GM20431 (cell line): ENCODE measurements around the gene CYGB.

Experiments
- in situ Hi-C: fragments of 300-500 bp; cut with MseI, MboI; formaldehyde crosslinking; loops from one replicate; pipeline ENCODE4 v1.15.0; 2020; ENCODE audit warnings: low sequenced_read_pairs; ENCODE audit not compliant: unreplicated experiment

Gene CYGB

GRCh38 chr17:76553178-76553908 lies 15.8 kb upstream of the CYGB start:
- in situ Hi-C loops, result no loop called here

GRCh38 chr17:76551685-76552084 lies 14.2 kb upstream of the CYGB start:
- in situ Hi-C loops, result no loop called here

DNA sequence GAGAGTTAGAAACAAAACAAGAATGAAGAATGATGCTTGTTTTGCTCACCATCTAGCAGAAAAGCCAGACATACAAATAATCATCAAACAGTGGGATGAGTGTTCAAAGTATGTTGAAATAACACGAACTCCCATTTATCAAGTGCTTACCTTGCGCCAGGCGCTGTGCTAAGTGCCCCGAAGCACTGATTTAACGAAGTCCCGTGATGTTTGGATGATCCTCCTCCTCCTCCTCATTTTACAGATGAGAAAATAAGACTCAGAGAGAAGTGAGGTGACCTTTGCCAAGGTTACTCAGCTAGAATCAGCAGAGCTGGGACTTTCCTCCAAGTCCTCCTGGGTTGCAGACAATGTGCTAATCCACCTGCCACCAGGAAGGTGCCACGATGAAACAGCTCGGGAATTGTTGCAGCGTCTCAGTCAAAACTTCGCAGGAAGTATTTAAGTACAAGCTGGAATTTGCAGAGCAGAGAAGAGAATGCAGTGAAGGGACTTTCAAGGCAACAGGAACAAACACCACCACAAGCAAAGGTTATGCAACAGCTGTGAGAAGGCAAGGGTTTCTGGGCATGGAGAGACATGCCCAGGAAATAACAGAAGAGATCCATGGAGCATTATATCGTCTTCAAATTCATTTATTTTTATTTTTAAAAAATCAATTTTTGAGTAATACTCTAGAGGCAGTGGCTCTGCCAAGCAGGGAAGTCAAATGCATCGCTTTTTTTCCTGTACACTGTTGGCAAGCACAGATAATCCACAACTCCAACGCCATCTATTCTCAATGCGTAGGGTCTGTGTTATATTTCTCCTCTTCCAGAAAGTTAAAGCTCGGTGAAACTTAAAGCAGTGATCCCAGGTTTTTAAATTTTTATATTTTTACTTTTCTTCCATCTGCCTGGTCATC lies 13.5 kb upstream of the CYGB start:
- in situ Hi-C loops, result no loop called here

GRCh38 chr17:76549539-76549938 lies 12.0 kb upstream of the CYGB start:
- in situ Hi-C loops, result no loop called here

DNA sequence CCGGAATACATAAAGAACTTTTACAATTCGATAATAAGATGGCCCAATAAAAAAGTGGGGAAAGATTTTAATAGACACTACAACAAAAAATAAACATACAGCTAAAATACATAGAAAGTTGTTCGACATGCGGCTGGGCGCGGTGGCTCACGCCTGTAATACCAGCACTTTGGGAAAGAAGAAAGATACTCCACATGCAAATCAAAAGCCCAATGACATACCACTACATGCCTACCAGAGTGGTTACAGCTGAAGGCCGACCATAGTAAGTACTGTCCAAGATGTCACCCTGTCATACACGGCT lies 11.7 kb upstream of the CYGB start:
- in situ Hi-C loops, result no loop called here

GRCh38 chr17:76548378-76549214 lies 11.1 kb upstream of the CYGB start:
- in situ Hi-C loops, result no loop called here

- in situ Hi-C loops, result no loop called here
These were observed 10.2 kb upstream of the CYGB start for GRCh38 chr17:76547642-76548202.

DNA sequence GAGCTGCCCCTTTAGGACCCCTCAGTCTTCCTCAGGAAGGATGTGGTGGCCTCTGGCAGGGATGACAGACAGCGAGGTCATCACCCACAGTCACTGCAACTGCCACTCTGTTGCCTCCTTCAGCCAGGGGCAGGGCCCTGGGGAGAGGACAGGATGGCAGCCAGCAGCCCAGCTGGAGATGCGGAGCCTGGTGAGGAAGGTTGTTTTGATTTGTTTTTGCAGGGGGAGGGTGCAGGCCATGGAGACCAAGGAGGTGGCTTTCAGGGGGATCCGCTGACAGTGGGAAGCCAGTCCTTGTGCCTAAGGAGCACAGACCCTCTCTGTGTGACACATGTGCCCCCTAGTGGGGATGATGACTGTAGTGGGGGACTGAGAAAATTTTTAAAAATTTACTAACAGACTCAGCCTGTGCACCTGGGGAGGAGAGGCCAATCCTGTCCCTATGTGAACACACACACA lies 9.7 kb upstream of the CYGB start:
- in situ Hi-C loops, result no loop called here

GRCh38 chr17:76546556-76547182 lies 9.2 kb upstream of the CYGB start:
- in situ Hi-C loops, result no loop called here

- in situ Hi-C loops, result no loop called here
These were observed 8.5 kb upstream of the CYGB start for GRCh38 chr17:76545918-76546555.

- in situ Hi-C loops, result no loop called here
These were observed 7.2 kb upstream of the CYGB start for GRCh38 chr17:76544546-76545365.

DNA sequence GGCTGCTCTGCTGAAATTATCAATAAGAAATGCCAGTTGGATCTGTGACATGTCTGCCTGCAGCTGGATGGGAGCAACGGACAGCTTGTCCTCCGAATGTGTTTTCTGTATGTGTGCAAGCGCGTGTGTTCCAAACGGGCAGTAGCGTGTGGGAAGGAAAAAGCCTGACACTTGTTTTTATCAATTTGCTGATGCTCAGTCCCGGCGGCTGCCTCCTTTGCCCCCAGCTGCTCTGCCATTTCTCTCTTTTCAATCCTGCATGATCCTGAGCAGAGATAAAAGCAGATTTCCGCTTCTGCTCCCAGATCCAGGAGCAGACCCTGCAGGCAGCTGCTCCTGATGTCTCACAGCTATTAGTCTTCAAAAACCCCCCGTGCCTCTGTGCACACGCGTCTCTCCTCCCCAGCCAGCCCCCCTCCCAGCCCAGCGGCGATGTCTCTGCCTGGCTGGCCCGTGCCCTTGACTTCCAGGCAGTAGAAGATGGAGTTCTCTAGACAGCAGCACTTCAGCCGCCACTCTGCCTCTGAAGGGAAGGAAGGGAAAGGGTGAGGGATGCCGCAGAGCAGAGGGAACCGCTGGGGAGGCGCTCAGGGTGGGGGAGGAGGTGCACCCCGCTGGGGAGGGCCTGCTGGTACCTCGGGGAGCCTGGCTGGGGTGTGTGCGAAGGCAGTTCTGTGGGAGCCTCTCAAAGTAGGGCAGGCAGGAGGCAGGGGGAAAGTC lies 6.5 kb upstream of the CYGB start:
- in situ Hi-C loops, result no loop called here

DNA sequence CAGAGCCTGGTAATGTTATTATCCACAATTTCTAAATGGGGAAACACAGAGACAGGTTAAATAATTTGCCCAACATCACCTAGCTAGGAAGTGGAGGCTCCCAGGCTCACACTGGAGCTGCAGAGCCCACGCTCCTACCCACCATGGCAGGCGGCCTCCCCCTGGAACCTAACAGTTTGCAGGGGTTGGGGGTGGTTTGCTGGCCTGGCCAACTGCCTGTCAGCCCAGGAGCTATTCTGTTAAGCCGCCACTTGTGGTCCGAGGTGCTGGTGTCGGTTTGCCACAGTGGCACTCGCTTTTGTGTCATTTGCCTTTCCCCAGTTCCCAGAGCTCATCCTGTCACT lies 5.9 kb upstream of the CYGB start:
- in situ Hi-C loops, result no loop called here

GRCh38 chr17:76542984-76543383 lies 5.5 kb upstream of the CYGB start:
- in situ Hi-C loops, result no loop called here

DNA sequence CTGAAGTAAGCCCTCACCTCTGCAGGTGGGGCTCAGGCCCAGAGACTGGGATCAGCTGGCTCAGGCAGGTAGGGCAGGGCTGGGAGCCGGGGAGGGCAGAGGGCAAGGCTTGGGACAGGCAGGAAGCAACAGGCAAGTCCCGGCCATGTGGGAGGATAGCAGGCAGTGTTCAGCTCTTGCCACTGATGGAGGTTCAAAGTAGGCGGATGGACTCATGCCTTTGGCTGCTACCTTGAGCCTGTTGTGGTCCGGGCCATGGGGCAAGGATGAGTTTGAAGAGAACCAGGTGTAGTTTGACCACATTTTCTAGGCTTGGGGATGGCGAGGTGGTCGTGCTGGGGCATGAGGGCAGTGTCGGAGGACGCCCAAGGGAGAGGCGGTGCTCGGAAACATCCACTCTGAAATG lies 5.1 kb upstream of the CYGB start:
- in situ Hi-C loops, result no loop called here

- in situ Hi-C loops, result no loop called here
These were observed 4.4 kb upstream of the CYGB start for GRCh38 chr17:76541739-76542454.
